ENCODE data around the gene NHERF1.

GRCh38 chr17:74801896-74802295, 53.5 kb downstream of the NHERF1 start:
- TF ChIP-seq, protein P1, sequence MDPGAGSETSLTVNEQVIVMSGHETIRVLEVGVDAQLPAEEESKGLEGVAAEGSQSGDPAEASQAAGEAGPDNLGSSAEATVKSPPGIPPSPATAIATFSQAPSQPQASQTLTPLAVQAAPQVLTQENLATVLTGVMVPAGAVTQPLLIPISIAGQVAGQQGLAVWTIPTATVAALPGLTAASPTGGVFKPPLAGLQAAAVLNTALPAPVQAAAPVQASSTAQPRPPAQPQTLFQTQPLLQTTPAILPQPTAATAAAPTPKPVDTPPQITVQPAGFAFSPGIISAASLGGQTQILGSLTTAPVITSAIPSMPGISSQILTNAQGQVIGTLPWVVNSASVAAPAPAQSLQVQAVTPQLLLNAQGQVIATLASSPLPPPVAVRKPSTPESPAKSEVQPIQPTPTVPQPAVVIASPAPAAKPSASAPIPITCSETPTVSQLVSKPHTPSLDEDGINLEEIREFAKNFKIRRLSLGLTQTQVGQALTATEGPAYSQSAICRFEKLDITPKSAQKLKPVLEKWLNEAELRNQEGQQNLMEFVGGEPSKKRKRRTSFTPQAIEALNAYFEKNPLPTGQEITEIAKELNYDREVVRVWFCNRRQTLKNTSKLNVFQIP (CRISPR knock-in tag; IDR thresholded peaks at IDR 0.05; ENCODE audit: borderline replicate concordance, low read depth): no peak
- TF ChIP-seq ESRRG (CRISPR knock-in tag; IDR thresholded peaks at IDR 0.05): no peak
- no peak for TF ChIP-seq PPARA (CRISPR knock-in tag; IDR thresholded peaks at IDR 0.05; ENCODE audit: borderline replicate concordance)
- no peak for TF ChIP-seq PATZ1 (CRISPR knock-in tag; IDR thresholded peaks at IDR 0.05; ENCODE audit: borderline replicate concordance)
- TF ChIP-seq, protein P2, sequence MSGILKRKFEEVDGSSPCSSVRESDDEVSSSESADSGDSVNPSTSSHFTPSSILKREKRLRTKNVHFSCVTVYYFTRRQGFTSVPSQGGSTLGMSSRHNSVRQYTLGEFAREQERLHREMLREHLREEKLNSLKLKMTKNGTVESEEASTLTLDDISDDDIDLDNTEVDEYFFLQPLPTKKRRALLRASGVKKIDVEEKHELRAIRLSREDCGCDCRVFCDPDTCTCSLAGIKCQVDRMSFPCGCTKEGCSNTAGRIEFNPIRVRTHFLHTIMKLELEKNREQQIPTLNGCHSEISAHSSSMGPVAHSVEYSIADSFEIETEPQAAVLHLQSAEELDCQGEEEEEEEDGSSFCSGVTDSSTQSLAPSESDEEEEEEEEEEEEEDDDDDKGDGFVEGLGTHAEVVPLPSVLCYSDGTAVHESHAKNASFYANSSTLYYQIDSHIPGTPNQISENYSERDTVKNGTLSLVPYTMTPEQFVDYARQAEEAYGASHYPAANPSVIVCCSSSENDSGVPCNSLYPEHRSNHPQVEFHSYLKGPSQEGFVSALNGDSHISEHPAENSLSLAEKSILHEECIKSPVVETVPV (CRISPR knock-in tag; IDR thresholded peaks at IDR 0.05): no peak

All from SK-N-SH treated with all-trans-retinoic acid at 6 μM for 48 hours (cell line).